SJCRH30 (cell line): Measurements from ENCODE around the gene KBTBD3. TPM values are rescaled to one million over a fixed set of nuclear protein-coding genes. Genes with fewer than 3 reads are reported as not detected.
A peak's percentile ranks its signal among the peaks of the same experiment; 100 is the strongest.

Source experiments
- DNase-seq, 2 experiments: peaks; one replicate each; pipeline ENCODE4 v3.0.0-alpha.2; 2015 to 2020
- H3K27ac ChIP-seq: fragments of 250-450 bp; sonication (Bioruptor Pico); 2 replicates; pipeline ENCODE4 v1.5.1; 2020; ENCODE audit warnings: mild to moderate bottlenecking, moderate library complexity
- H3K27me3 ChIP-seq: fragments of 250-450 bp; sonication (Bioruptor Pico); 2 replicates; pipeline ENCODE4 v1.5.1; 2020; ENCODE audit warnings: mild to moderate bottlenecking, moderate library complexity
- H3K36me3 ChIP-seq: fragments of 250-450 bp; sonication (Bioruptor Pico); 2 replicates; pipeline ENCODE4 v1.5.1; 2020; ENCODE audit warnings: mild to moderate bottlenecking, moderate library complexity
- H3K4me1 ChIP-seq: fragments of 250-450 bp; sonication (Bioruptor Pico); 2 replicates; pipeline ENCODE4 v1.5.1; 2020; ENCODE audit warnings: mild to moderate bottlenecking, moderate library complexity
- H3K4me3 ChIP-seq: fragments of 250-450 bp; sonication (Bioruptor Pico); 2 replicates; pipeline ENCODE4 v1.5.1; 2020; ENCODE audit warnings: mild to moderate bottlenecking, moderate library complexity
- H3K9me3 ChIP-seq: fragments of 250-450 bp; sonication (Bioruptor Pico); replicated peaks from 2 replicates; pipeline ENCODE4 v1.5.1; 2020; ENCODE audit warnings: mild to moderate bottlenecking, moderate library complexity
- total RNA-seq: library from RNA; depleted of rRNA; stranded (reverse); fragments of >200 nt; shearing (Covaris generic); gene quantifications from 2 replicates; pipeline ENCODE4 v1.2.3, GENCODE V29; 2014; rRNA removed

Gene KBTBD3, protein sequence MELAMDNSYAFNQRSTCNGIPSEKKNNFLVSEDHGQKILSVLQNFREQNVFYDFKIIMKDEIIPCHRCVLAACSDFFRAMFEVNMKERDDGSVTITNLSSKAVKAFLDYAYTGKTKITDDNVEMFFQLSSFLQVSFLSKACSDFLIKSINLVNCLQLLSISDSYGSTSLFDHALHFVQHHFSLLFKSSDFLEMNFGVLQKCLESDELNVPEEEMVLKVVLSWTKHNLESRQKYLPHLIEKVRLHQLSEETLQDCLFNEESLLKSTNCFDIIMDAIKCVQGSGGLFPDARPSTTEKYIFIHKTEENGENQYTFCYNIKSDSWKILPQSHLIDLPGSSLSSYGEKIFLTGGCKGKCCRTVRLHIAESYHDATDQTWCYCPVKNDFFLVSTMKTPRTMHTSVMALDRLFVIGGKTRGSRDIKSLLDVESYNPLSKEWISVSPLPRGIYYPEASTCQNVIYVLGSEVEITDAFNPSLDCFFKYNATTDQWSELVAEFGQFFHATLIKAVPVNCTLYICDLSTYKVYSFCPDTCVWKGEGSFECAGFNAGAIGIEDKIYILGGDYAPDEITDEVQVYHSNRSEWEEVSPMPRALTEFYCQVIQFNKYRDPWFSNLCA
- total RNA-seq, result 2.2 and 2.3 TPM in 2 replicates

GRCh38 chr11:106076919-106077608 lies at the start of gene KBTBD3:
TSS of gene KBTBD3 (minus strand) at chr11:106077347. CDS start at chr11:106059097, 18,250 bp downstream.
- Histone ChIP-seq H3K4me3 (peak within 1 kb of the TSS; percentile 99), H3K4me1 (no peaks in the 10 kb centered on the region; the same call in 1 of the 2 replicates), H3K27me3 (no peaks in the 10 kb centered on the region), H3K27ac (peak within 1 kb of the TSS; percentile 94), H3K36me3 (peaks cover 23% of the 10 kb centered on the region), H3K9me3 (no peaks in the 10 kb centered on the region)
- peak; percentile 95 to 96 for DNase-seq

- H3K4me1 ChIP-seq, result no peaks in the 10 kb centered on the region
- H3K27me3 ChIP-seq, result no peaks in the 10 kb centered on the region
- H3K4me3 ChIP-seq, result no peak overlapping the region
- H3K9me3 ChIP-seq, result no peaks in the 10 kb centered on the region
- no peaks in the 10 kb centered on the region for H3K36me3 ChIP-seq
- H3K27ac ChIP-seq, result no peak overlapping the region
- DNase-seq, result no peak
Observed at GRCh38 chr11:106121570-106122320, 44.6 kb upstream of the KBTBD3 start.

GRCh38 chr11:106105986-106106385 lies 28.8 kb upstream of the KBTBD3 start:
- no peak for DNase-seq
- H3K4me3 ChIP-seq, result no peak overlapping the region
- no peaks in the 10 kb centered on the region for H3K36me3 ChIP-seq
- no peaks in the 10 kb centered on the region for H3K9me3 ChIP-seq
- H3K4me1 ChIP-seq, result no peaks in the 10 kb centered on the region
- no peaks in the 10 kb centered on the region for H3K27me3 ChIP-seq
- no peak overlapping the region for H3K27ac ChIP-seq

- Histone ChIP-seq H3K4me3 (no peak overlapping the region), H3K27me3 (no peaks in the 10 kb centered on the region), H3K36me3 (peaks cover 14% of the 10 kb centered on the region), H3K4me1 (no peaks in the 10 kb centered on the region), H3K27ac (no peak overlapping the region), H3K9me3 (no peaks in the 10 kb centered on the region)
- no peak for DNase-seq
Observed at GRCh38 chr11:106101819-106102218, 24.7 kb upstream of the KBTBD3 start.

- no peak for DNase-seq
- peaks cover 18% of the 10 kb centered on the region for H3K36me3 ChIP-seq
- H3K27ac ChIP-seq, result no peak overlapping the region
- no peaks in the 10 kb centered on the region for H3K9me3 ChIP-seq
- H3K4me3 ChIP-seq, result no peak overlapping the region
- no peaks in the 10 kb centered on the region for H3K27me3 ChIP-seq
- no peaks in the 10 kb centered on the region for H3K4me1 ChIP-seq
Observed at GRCh38 chr11:106101370-106101769, 24.2 kb upstream of the KBTBD3 start.

GRCh38 chr11:106098893-106099553 lies 21.9 kb upstream of the KBTBD3 start:
- no peak overlapping the region for H3K27ac ChIP-seq
- H3K27me3 ChIP-seq, result no peaks in the 10 kb centered on the region
- H3K36me3 ChIP-seq, result peaks cover 26% of the 10 kb centered on the region
- no peak overlapping the region for H3K4me3 ChIP-seq
- no peaks in the 10 kb centered on the region for H3K4me1 ChIP-seq
- no peak for DNase-seq
- H3K9me3 ChIP-seq, result no peaks in the 10 kb centered on the region

- Histone ChIP-seq H3K4me3 (no peak overlapping the region), H3K9me3 (no peaks in the 10 kb centered on the region), H3K4me1 (0 out of 2 replicates have a peak, but pooled peaks cover 2% of the 10 kb centered on the region), H3K27ac (no peak overlapping the region), H3K27me3 (no peaks in the 10 kb centered on the region), H3K36me3 (peaks cover 29% of the 10 kb centered on the region)
- DNase-seq, result no peak
Observed at GRCh38 chr11:106092446-106092845, 15.3 kb upstream of the KBTBD3 start.

DNA sequence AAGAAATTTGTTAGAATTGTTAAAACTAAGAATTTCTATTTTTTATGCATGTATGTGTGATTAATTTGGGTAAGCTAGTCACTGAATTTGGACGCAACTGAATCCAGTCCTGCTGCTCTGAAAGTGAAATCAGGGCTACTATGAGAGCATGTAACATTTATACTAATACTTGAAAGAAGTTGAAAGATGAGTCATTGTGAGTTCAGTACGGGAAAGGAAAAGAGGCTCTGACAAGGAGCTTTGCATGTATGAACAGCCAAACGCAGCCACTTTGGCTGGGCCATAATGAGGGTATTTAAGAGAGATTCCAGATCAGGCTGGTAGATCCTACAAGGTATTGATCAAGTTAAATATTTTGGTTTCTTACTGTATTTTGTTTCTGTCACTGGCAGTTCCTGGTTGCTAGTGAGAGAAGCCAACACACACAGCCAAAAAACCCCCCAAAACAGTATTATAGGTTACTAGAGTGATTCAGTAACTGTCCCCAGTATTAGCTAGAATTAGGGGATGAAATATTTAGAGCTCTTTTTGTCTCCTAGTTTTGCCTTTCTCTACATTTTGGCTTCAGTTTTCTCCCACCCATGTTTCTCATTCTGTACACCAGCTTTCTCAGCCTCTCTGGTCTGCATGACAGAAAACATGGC lies 14.5 kb upstream of the KBTBD3 start:
- Histone ChIP-seq H3K27me3 (no peaks in the 10 kb centered on the region), H3K27ac (no peak overlapping the region), H3K9me3 (no peaks in the 10 kb centered on the region), H3K4me3 (no peak overlapping the region), H3K4me1 (0 out of 2 replicates have a peak, but pooled peaks cover 2% of the 10 kb centered on the region), H3K36me3 (peaks cover 22% of the 10 kb centered on the region)
- DNase-seq, result no peak

DNA sequence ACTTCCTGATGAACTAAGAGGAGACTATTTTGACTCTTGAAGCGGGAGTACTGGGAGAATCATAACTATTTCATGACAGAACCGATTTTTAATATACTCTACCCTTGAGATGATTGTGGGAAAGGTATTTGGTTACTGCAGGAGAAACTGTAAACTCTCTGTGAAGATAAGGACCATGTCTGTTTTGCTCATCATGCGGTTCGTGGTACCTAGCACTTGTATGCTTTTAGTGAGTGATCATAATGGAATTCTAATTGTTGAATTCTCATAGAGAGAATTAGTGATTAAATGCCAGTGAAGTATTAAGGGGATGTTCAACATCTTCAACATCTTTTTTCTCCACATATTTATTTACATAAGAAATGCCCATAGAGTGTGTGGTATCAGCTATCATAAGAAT lies 11.7 kb upstream of the KBTBD3 start:
- Histone ChIP-seq H3K4me1 (0 out of 2 replicates have a peak, but pooled peaks cover 2% of the 10 kb centered on the region), H3K27ac (no peak overlapping the region), H3K9me3 (no peaks in the 10 kb centered on the region), H3K4me3 (no peak overlapping the region), H3K36me3 (peaks cover 19% of the 10 kb centered on the region), H3K27me3 (no peaks in the 10 kb centered on the region)
- no peak for DNase-seq

GRCh38 chr11:106087815-106088435 lies 10.8 kb upstream of the KBTBD3 start:
- no peak overlapping the region for H3K4me3 ChIP-seq
- no peaks in the 10 kb centered on the region for H3K9me3 ChIP-seq
- H3K4me1 ChIP-seq, result 0 out of 2 replicates have a peak, but pooled peaks cover 2% of the 10 kb centered on the region
- H3K27ac ChIP-seq, result no peak overlapping the region
- peaks cover 21% of the 10 kb centered on the region for H3K36me3 ChIP-seq
- DNase-seq, result peak in 1 of 2 experiments; percentile 51
- H3K27me3 ChIP-seq, result no peaks in the 10 kb centered on the region

GRCh38 chr11:106086850-106087249 lies 9.7 kb upstream of the KBTBD3 start:
- no peaks in the 10 kb centered on the region for H3K9me3 ChIP-seq
- 0 out of 2 replicates have a peak, but pooled peaks cover 2% of the 10 kb centered on the region for H3K4me1 ChIP-seq
- H3K36me3 ChIP-seq, result peaks cover 26% of the 10 kb centered on the region
- no peak overlapping the region for H3K4me3 ChIP-seq
- H3K27ac ChIP-seq, result no peak overlapping the region
- H3K27me3 ChIP-seq, result no peaks in the 10 kb centered on the region
- no peak for DNase-seq

- Histone ChIP-seq H3K4me1 (0 out of 2 replicates have a peak, but pooled peaks cover 2% of the 10 kb centered on the region), H3K9me3 (no peaks in the 10 kb centered on the region), H3K36me3 (peaks cover 30% of the 10 kb centered on the region), H3K4me3 (no peak overlapping the region), H3K27ac (no peak overlapping the region), H3K27me3 (no peaks in the 10 kb centered on the region)
- no peak for DNase-seq
Observed at GRCh38 chr11:106086135-106086534, 9.0 kb upstream of the KBTBD3 start.

- H3K27me3 ChIP-seq, result no peaks in the 10 kb centered on the region
- H3K27ac ChIP-seq, result no peak overlapping the region
- peaks cover 43% of the 10 kb centered on the region for H3K36me3 ChIP-seq
- H3K4me1 ChIP-seq, result no peaks in the 10 kb centered on the region; the same call in 1 of the 2 replicates
- no peak for DNase-seq
- no peaks in the 10 kb centered on the region for H3K9me3 ChIP-seq
- no peak overlapping the region for H3K4me3 ChIP-seq
Observed at GRCh38 chr11:106082096-106082495, 4.9 kb upstream of the KBTBD3 start.
